Lower lobe of right lung (tissue), 2 donors: ENCODE measurements around the gene GAB2. TPM values are rescaled to one million over a fixed set of nuclear protein-coding genes. Genes with fewer than 3 reads are reported as not detected.

Experiments used
- ATAC-seq, 2 donors: fragments of 200-7000 bp; cut with Tn5 transposase; one replicate each; pipeline ENCODE4 v1.9.1; 2020 to 2022; ENCODE audit warnings: mild to moderate bottlenecking in 2 of 2, moderate library complexity in 2 of 2
- DNase-seq: peaks from one replicate; pipeline ENCODE4 v3.0.0-alpha.2; 2020
- H3K27ac ChIP-seq: fragments of 200-600 bp; one replicate; pipeline ENCODE4 v1.8.0; 2022
- H3K27me3 ChIP-seq: fragments of 200-600 bp; one replicate; pipeline ENCODE4 v1.8.0; 2022; ENCODE audit warnings: low read depth
- H3K36me3 ChIP-seq: fragments of 200-600 bp; one replicate; pipeline ENCODE4 v1.8.0; 2022; ENCODE audit warnings: mild to moderate bottlenecking
- H3K4me1 ChIP-seq: fragments of 200-600 bp; one replicate; pipeline ENCODE4 v1.8.0; 2022
- H3K4me3 ChIP-seq: fragments of 200-600 bp; one replicate; pipeline ENCODE4 v1.8.0; 2022; ENCODE audit warnings: mild to moderate bottlenecking
- H3K9me3 ChIP-seq: fragments of 200-600 bp; one replicate; pipeline ENCODE4 v1.8.0; 2022
- intact Hi-C: fragments of 100-400 bp; cut with DNase I; formaldehyde crosslinking; loops from one replicate; pipeline ENCODE4 v1.11.0; 2022
- total RNA-seq: library from RNA; stranded (reverse); fragmentation: NEBNext Ultra II Directional; extraction: Animal tissue kit (Norgen Biotek cat#: 25700); gene quantifications from one replicate; pipeline ENCODE4 v1.2.1, GENCODE V29; 2021
- TF ChIP-seq, protein P1 (sequence below): fragments of 200-600 bp; IDR thresholded peaks from one replicate; pipeline ENCODE4 v1.8.0; 2022; ENCODE audit warnings: antibody characterized with exemption, mild to moderate bottlenecking
- donor health status: DM: no; HTN: yes; CAD: no; lungs with severe emphysema.

Gene GAB2
- total RNA-seq, 1 donor from 2014 or later = 64.2 TPM

- no peaks in the 10 kb centered on the region for H3K27me3 ChIP-seq
- no peak overlapping the region for H3K4me3 ChIP-seq
- ATAC-seq (peak in 1 of 2 donors; percentile 14), DNase-seq (peak; percentile 10)
- intact Hi-C loops = no loop called here
- H3K36me3 ChIP-seq = peaks cover 44% of the 10 kb centered on the region
- TF ChIP-seq, protein P1, sequence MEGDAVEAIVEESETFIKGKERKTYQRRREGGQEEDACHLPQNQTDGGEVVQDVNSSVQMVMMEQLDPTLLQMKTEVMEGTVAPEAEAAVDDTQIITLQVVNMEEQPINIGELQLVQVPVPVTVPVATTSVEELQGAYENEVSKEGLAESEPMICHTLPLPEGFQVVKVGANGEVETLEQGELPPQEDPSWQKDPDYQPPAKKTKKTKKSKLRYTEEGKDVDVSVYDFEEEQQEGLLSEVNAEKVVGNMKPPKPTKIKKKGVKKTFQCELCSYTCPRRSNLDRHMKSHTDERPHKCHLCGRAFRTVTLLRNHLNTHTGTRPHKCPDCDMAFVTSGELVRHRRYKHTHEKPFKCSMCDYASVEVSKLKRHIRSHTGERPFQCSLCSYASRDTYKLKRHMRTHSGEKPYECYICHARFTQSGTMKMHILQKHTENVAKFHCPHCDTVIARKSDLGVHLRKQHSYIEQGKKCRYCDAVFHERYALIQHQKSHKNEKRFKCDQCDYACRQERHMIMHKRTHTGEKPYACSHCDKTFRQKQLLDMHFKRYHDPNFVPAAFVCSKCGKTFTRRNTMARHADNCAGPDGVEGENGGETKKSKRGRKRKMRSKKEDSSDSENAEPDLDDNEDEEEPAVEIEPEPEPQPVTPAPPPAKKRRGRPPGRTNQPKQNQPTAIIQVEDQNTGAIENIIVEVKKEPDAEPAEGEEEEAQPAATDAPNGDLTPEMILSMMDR = no peak
- no peaks in the 10 kb centered on the region for H3K9me3 ChIP-seq
- no peak overlapping the region for H3K27ac ChIP-seq
- H3K4me1 ChIP-seq = no peaks in the 10 kb centered on the region
These were observed 214.9 kb downstream of the GAB2 start for GRCh38 chr11:78202733-78203167.

DNA sequence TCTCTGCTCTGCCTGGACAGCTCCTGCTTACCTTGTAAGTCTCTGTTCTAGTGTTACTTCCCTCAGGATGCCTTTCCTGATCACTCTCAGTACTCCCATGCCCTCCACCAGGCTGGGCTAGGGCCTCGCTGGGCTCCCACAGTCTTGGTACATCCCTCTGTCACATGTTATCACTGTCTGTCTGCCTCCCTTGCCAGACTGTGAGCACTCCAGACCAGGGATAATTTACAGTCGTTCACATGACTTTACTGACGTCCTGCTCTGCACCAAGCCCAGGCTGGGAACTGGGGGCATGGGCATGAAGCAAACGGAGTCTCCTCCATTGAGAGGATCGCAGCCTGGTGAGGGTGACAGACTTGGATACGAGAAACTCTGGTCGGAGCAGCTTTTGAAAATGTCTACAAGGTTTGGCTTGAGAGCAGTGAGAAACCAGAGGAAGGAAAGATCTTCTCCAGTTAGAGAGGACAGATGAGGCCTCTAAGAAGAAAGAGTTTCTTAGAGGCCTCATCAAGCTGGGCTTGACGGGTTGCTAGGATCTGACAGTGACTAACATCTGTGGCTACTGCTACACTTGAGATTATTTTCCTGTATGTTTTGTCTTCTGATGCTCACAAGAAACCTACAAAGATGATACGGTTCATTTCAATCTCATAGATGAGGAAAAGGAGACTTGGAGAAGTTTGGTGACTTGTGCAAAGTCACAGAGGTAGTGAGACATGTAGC is 216.4 kb downstream of the GAB2 start:
- TF ChIP-seq, protein P1 = no peak
- Histone ChIP-seq H3K27me3 (no peaks in the 10 kb centered on the region), H3K27ac (no peak overlapping the region), H3K4me1 (no peaks in the 10 kb centered on the region), H3K4me3 (no peak overlapping the region), H3K36me3 (peaks cover 43% of the 10 kb centered on the region), H3K9me3 (no peaks in the 10 kb centered on the region)
- ATAC-seq (no peak), DNase-seq (peak; percentile 10)
- intact Hi-C loops = no loop called here

- TF ChIP-seq, protein P1 = no peak
These were observed 217.1 kb downstream of the GAB2 start for GRCh38 chr11:78200553-78200952.

GRCh38 chr11:78200061-78200460 is 217.6 kb downstream of the GAB2 start:
- Histone ChIP-seq H3K27ac (no peak overlapping the region), H3K36me3 (peaks cover 36% of the 10 kb centered on the region), H3K9me3 (no peaks in the 10 kb centered on the region), H3K4me3 (no peak overlapping the region), H3K27me3 (no peaks in the 10 kb centered on the region), H3K4me1 (no peaks in the 10 kb centered on the region)
- TF ChIP-seq, protein P1 = no peak
- intact Hi-C loops = no loop called here
- no peak for ATAC-seq
- DNase-seq = no peak

More at GRCh38 chr11:78200553-78200952, 217.1 kb downstream of the GAB2 start:
- ATAC-seq (no peak), DNase-seq (peak; percentile 37)
- no peak overlapping the region for H3K27ac ChIP-seq
- intact Hi-C loops = no loop called here
- H3K27me3 ChIP-seq = no peaks in the 10 kb centered on the region
- peaks cover 40% of the 10 kb centered on the region for H3K36me3 ChIP-seq
- H3K9me3 ChIP-seq = no peaks in the 10 kb centered on the region
- H3K4me1 ChIP-seq = no peaks in the 10 kb centered on the region
- no peak overlapping the region for H3K4me3 ChIP-seq

DNA sequence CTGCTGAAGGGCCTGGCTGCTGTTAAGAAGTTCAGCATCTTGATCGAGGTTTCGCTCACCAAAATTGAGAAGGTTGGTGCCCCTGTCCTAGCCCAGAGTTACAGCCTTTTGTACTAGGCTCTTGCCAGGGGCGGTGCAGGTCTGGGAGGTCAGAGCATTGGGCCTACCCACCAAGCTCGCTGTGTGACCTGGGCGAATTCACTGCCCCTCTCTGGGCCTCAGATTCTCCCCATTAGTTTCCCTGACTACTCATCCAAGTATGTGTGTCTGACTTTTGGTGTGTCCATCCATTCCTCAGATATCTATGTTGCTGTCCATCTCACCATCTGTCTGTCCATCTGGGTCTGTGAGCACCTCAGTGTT is 218.0 kb downstream of the GAB2 start:
- TF ChIP-seq, protein P1 = no peak
- intact Hi-C loops = no loop called here
- no peak overlapping the region for H3K27ac ChIP-seq
- ATAC-seq = no peak
- H3K36me3 ChIP-seq = peaks cover 36% of the 10 kb centered on the region
- H3K4me1 ChIP-seq = no peaks in the 10 kb centered on the region
- no peaks in the 10 kb centered on the region for H3K27me3 ChIP-seq
- no peaks in the 10 kb centered on the region for H3K9me3 ChIP-seq
- no peak overlapping the region for H3K4me3 ChIP-seq
- DNase-seq = no peak
